ENCODE measurements around the gene GARIN3.
A peak's percentile ranks its signal among the peaks of the same experiment; 100 is the strongest.

The GARIN3 gene

GRCh38 chr5:157142317-157143126, 23.5 kb downstream of the GARIN3 start, which contains the start of gene MED7:
TSS of gene MED7 (minus strand) at chr5:157142865. CDS start at chr5:157139431, 3,434 bp downstream.
- DNase-seq = peak; percentile 99

GRCh38 chr5:157137691-157138090, 28.4 kb downstream of the GARIN3 start:
- DNase-seq = no peak

DNA sequence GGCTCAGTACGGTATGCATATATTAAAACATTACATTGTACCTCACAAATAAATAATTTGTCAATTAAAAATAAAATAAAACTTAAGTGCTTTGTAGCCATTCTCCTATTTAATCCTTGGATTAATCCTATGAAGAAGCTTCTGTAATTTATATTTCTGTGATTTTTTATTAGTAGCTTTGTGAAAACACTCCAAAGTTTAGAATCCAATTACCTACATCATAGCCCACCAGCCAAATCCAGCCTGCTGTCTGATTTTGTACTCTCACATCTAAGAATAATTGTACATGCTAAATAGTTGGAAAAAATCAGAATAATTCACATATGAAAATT, 33.8 kb downstream of the GARIN3 start:
- DNase-seq = no peak

DNA sequence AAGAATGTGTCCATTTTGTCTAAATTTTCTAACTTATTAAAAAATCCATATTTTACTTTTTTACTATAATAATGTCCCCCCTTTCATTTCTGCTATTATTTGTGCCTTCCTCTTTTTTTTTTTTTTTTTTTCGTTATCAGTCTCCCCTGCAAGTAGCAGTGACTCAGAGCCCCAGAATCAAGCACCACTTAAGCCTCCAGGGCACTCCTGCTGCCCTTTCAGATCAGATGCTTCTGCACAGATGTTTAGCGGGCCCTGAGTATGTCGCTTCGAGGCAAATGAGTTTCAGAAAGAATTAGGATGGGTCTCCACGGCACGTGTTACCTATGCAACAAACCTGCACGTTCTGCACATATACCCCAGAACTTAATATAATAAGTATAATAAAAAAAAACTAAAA, 35.1 kb downstream of the GARIN3 start:
- no peak for DNase-seq

DNA sequence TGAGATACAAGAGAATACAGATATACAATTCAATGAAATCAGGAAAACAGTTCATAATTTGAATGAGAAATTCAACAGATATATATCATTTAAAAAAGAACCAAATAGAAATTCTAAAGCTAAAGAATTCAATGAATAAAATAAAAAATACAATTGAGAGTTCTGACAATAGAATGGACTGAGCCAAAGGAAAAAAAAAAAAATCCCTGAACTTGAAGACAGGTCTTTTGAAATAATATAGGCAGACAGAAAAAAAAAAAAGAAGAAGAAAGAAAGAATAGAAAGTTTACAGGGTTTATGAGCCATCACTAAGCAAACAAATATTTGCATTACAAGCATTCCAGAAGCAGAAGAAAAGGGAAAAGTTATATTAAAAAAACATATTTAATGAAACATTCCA, 44.4 kb downstream of the GARIN3 start:
- no peak for DNase-seq

DNA sequence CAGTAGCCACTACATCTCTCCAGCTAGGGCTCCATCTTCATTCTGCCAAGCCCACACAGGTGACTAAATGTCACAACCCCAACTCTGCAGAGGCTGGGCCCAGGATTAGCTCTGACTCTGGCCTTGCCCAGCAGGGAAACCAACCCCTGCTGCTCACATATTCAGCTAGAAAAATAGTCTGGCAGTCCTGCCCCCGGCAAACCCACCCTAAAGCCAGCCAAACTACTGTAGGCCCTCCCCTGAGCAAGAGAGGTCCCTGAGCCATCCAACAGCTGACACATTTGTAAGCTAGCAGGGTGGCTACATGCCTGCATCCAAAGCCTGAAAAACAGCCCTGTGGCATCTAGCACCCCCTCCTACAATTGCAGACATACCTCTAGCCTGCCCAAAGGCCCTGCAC, 46.0 kb downstream of the GARIN3 start:
- no peak for DNase-seq

GRCh38 chr5:157116483-157116954, 49.5 kb downstream of the GARIN3 start:
- no peak for DNase-seq

GRCh38 chr5:157115502-157115901, 50.6 kb downstream of the GARIN3 start:
- no peak for DNase-seq

DNA sequence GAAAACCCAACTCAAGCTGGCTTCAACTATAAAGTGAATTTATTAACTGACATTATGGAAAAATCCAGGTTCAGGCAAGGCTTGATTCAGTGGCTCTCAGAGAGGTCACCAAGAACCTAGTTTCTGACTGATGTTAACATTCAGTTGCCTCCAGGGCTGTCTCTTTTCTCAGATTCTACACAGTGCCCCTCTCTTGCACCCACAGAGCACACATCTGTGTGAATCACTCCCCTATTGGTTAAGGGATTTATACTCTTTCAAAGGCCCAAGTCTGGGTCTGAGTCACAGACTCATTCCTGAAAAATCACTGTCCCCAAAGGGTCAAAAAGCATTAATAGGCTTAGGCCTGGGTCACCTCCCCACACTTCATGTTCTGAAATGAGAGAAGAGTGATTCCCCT, 51.1 kb downstream of the GARIN3 start:
- DNase-seq = no peak

DNA sequence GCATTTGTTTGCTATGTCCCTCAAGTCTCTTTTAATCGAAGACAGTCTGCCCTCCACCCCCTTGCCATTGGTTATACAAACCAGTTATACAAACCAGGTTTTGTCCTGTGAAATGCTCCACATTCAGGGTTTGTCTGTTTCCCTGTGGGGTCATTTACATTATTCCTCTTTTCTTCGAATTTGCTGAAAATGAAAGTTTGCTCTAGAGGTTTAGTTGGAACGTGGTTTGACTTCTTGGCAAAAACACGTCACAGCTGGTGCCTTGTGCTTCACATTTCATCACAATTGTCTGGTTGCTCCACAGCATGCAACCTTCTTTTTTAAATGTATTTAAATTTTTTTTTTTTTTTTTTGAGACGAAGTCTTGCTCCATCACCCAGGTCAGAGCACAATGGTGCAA, 53.1 kb downstream of the GARIN3 start:
- no peak for DNase-seq

Data from kidney glomerular epithelial cell (primary cell).